Vagina (tissue), 2 donors: ENCODE results near the gene FAM241A.

ENCODE experiments used
- POLR2A ChIP-seq, 2 donors: fragments of 450-650 bp; IDR thresholded peaks; one replicate each; pipeline ENCODE4 v1.6.1; 2017; ENCODE audit warnings: antibody characterized with exemption in 2 of 2, mild to moderate bottlenecking in 2 of 2, moderate library complexity in 2 of 2
- TF ChIP-seq, protein P1 (sequence below), 3 experiments: fragments of 450-650 bp in 2 of 3; fragments of 200-600 bp in 1 of 3; sonication (generic) in 1 of 3; IDR thresholded peaks; one replicate each; pipeline ENCODE4 v1.5.1; 2017 to 2019; ENCODE audit warnings: antibody characterized with exemption in 3 of 3, mild to moderate bottlenecking in 2 of 3, moderate library complexity in 2 of 3

DNA sequence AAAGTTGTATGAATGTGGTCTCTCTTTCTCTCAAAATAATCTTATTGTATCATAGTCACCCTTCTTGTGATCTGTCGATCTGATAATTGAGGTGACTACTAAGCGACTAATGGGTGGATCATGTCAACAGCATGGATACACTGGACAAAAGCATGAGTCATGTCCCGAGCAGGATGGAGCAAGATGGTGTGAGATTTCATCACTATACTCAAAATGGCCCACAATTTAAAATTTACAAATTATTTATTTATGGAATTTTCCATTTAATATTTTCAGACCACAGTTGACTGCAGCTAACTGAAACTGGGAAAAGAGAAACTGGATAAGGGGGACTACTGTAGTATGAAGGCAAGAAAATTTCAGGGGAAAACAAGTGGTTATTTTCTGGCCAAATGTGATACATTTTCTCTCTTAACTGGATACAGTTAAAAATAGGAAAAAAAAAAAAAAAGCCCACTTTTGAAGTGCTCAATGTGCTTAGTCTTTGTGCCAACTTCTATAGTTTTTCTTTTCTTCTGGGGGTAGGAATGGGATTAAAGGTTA, 25.3 kb downstream of the FAM241A start:
- TF ChIP-seq, protein P1, sequence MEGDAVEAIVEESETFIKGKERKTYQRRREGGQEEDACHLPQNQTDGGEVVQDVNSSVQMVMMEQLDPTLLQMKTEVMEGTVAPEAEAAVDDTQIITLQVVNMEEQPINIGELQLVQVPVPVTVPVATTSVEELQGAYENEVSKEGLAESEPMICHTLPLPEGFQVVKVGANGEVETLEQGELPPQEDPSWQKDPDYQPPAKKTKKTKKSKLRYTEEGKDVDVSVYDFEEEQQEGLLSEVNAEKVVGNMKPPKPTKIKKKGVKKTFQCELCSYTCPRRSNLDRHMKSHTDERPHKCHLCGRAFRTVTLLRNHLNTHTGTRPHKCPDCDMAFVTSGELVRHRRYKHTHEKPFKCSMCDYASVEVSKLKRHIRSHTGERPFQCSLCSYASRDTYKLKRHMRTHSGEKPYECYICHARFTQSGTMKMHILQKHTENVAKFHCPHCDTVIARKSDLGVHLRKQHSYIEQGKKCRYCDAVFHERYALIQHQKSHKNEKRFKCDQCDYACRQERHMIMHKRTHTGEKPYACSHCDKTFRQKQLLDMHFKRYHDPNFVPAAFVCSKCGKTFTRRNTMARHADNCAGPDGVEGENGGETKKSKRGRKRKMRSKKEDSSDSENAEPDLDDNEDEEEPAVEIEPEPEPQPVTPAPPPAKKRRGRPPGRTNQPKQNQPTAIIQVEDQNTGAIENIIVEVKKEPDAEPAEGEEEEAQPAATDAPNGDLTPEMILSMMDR (IDR thresholded peaks at IDR 0.05): no peak
- no peak for TF ChIP-seq POLR2A (IDR thresholded peaks at IDR 0.05)
